H1 (cell line): ENCODE results near the gene LYZL4.

Experiments used
- CHD2 ChIP-seq: IDR thresholded peaks from 2 replicates; pipeline ENCODE4 v1.6.1; 2012; ENCODE audit warnings: low read length, improper control_type of control experiment
- CREB1 ChIP-seq: IDR thresholded peaks from 2 replicates; pipeline ENCODE4 v1.6.1; 2012; ENCODE audit warnings: inconsistent platforms
- EP300 ChIP-seq, 2 experiments: IDR thresholded peaks; 1 replicate in 1 of 2; 2 replicates in 1 of 2; pipeline ENCODE4 v1.6.1; 2011 to 2012; ENCODE audit warnings: low read depth in 2 of 2, low read length in 2 of 2, mild to moderate bottlenecking in 2 of 2, borderline replicate concordance in 1 of 2, inconsistent platforms in 1 of 2, moderate library complexity in 1 of 2
- EZH2 ChIP-seq: fragments of 200-600 bp; sonication (generic); IDR thresholded peaks from 2 replicates; pipeline ENCODE4 v1.7.1; 2012; ENCODE audit warnings: low read depth, mild to moderate bottlenecking, moderate library complexity, low read length, inconsistent platforms; ENCODE audit not compliant: severe bottlenecking
- POLR2A ChIP-seq, 2 experiments: IDR thresholded peaks; 1 replicate in 1 of 2; 2 replicates in 1 of 2; pipeline ENCODE4 v1.6.1; 2011; ENCODE audit warnings: low read depth in 2 of 2, low read length in 2 of 2, mild to moderate bottlenecking in 2 of 2; ENCODE audit errors: control extremely low read depth in 1 of 2
- RAD21 ChIP-seq, 2 experiments: IDR thresholded peaks in 1 of 2; conservative IDR thresholded peaks in 1 of 2; 2 replicates each; pipeline ENCODE4 v1.6.1; 2011; ENCODE audit warnings: low read depth in 2 of 2, low read length in 2 of 2, improper control_type of control experiment in 1 of 2, inconsistent platforms in 1 of 2, mild to moderate bottlenecking in 1 of 2, moderate library complexity in 1 of 2
- RBBP5 ChIP-seq: IDR thresholded peaks from 2 replicates; pipeline ENCODE4 v1.7.1; 2012; ENCODE audit warnings: low read depth, mild to moderate bottlenecking, inconsistent platforms, low read length, moderate library complexity, borderline replicate concordance
- RFX5 ChIP-seq: IDR thresholded peaks from 2 replicates; pipeline ENCODE4 v1.6.1; 2011; ENCODE audit warnings: low read depth, low read length, improper control_type of control experiment, borderline replicate concordance
- SP1 ChIP-seq: IDR thresholded peaks from 2 replicates; pipeline ENCODE4 v1.6.1; 2011; ENCODE audit warnings: low read depth, low read length
- TAF1 ChIP-seq: IDR thresholded peaks from 2 replicates; pipeline ENCODE4 v1.6.1; 2011; ENCODE audit warnings: mild to moderate bottlenecking, low read depth, low read length
- ZNF274 ChIP-seq: IDR thresholded peaks from 2 replicates; pipeline ENCODE4 v1.7.0; 2012; ENCODE audit warnings: low read length, borderline replicate concordance; ENCODE audit errors: extremely low read depth
- TF ChIP-seq, protein P1 (sequence below), 3 experiments: IDR thresholded peaks; 1 replicate in 2 of 3; 2 replicates in 1 of 3; pipeline versions ENCODE4 v1.5.1 to v1.6.1; 2011; ENCODE audit warnings: low read length in 3 of 3, mild to moderate bottlenecking in 3 of 3, inconsistent platforms in 2 of 3, low read depth in 1 of 3, moderate library complexity in 1 of 3; ENCODE audit not compliant: insufficient read depth in 1 of 3; ENCODE audit errors: control extremely low read depth in 1 of 3
- TF ChIP-seq, protein P2 (sequence below): IDR thresholded peaks from 2 replicates; pipeline ENCODE4 v1.6.1; 2012; ENCODE audit warnings: inconsistent platforms
- TF ChIP-seq, protein P3 (sequence below): fragments of 300-600 bp; sonication (generic); IDR thresholded peaks from 2 replicates; pipeline ENCODE4 v1.7.1; 2012; ENCODE audit warnings: low read length, moderate library complexity, mild to moderate bottlenecking, inconsistent platforms; ENCODE audit not compliant: insufficient replicate concordance

DNA sequence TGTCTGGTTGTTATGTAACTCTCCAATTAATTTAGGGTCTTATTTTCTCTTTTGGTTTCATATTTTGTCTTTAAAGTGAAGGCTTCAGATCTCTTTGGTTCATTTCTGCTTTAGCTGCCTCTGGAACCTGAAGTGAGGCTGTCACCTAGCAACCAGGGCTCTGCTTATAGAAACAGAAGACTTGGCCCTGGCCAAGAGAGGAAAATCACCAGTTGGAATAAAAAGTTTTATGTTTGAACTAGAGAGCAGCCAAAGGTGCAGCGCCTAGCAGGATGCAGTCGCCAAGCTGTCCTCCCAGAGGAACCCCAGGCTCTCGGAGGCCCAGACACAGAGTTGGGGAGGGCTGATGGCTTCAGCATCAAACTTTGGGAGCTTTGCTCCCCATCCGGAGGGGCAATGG, 41.1 kb downstream of the LYZL4 start:
- TF ChIP-seq, protein P1, sequence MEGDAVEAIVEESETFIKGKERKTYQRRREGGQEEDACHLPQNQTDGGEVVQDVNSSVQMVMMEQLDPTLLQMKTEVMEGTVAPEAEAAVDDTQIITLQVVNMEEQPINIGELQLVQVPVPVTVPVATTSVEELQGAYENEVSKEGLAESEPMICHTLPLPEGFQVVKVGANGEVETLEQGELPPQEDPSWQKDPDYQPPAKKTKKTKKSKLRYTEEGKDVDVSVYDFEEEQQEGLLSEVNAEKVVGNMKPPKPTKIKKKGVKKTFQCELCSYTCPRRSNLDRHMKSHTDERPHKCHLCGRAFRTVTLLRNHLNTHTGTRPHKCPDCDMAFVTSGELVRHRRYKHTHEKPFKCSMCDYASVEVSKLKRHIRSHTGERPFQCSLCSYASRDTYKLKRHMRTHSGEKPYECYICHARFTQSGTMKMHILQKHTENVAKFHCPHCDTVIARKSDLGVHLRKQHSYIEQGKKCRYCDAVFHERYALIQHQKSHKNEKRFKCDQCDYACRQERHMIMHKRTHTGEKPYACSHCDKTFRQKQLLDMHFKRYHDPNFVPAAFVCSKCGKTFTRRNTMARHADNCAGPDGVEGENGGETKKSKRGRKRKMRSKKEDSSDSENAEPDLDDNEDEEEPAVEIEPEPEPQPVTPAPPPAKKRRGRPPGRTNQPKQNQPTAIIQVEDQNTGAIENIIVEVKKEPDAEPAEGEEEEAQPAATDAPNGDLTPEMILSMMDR (IDR thresholded peaks at IDR 0.05; ENCODE audit: control extremely low read depth in 1 of 3, insufficient read depth in 1 of 3, low read depth in 1 of 3, low read length in 3 of 3): no peak
- TF ChIP-seq SP1 (no peak), EP300 (IDR thresholded peaks at IDR 0.05; ENCODE audit: borderline replicate concordance in 1 of 2, low read depth in 2 of 2, low read length in 2 of 2) (no peak), TAF1 (no peak), POLR2A (IDR thresholded peaks at IDR 0.05; ENCODE audit: control extremely low read depth in 1 of 2, low read depth in 2 of 2, low read length in 2 of 2) (no peak), CHD2 (no peak), RBBP5 (no peak), EZH2 (no peak), RFX5 (no peak), ZNF274 (no peak), RAD21 (IDR thresholded peaks at IDR 0.05 in 1 of 2, conservative IDR thresholded peaks at IDR 0.05 in 1 of 2; ENCODE audit: low read depth in 2 of 2, low read length in 2 of 2) (no peak), CREB1 (no peak)
- TF ChIP-seq, protein P2, sequence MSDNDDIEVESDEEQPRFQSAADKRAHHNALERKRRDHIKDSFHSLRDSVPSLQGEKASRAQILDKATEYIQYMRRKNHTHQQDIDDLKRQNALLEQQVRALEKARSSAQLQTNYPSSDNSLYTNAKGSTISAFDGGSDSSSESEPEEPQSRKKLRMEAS: no peak
- TF ChIP-seq, protein P3, sequence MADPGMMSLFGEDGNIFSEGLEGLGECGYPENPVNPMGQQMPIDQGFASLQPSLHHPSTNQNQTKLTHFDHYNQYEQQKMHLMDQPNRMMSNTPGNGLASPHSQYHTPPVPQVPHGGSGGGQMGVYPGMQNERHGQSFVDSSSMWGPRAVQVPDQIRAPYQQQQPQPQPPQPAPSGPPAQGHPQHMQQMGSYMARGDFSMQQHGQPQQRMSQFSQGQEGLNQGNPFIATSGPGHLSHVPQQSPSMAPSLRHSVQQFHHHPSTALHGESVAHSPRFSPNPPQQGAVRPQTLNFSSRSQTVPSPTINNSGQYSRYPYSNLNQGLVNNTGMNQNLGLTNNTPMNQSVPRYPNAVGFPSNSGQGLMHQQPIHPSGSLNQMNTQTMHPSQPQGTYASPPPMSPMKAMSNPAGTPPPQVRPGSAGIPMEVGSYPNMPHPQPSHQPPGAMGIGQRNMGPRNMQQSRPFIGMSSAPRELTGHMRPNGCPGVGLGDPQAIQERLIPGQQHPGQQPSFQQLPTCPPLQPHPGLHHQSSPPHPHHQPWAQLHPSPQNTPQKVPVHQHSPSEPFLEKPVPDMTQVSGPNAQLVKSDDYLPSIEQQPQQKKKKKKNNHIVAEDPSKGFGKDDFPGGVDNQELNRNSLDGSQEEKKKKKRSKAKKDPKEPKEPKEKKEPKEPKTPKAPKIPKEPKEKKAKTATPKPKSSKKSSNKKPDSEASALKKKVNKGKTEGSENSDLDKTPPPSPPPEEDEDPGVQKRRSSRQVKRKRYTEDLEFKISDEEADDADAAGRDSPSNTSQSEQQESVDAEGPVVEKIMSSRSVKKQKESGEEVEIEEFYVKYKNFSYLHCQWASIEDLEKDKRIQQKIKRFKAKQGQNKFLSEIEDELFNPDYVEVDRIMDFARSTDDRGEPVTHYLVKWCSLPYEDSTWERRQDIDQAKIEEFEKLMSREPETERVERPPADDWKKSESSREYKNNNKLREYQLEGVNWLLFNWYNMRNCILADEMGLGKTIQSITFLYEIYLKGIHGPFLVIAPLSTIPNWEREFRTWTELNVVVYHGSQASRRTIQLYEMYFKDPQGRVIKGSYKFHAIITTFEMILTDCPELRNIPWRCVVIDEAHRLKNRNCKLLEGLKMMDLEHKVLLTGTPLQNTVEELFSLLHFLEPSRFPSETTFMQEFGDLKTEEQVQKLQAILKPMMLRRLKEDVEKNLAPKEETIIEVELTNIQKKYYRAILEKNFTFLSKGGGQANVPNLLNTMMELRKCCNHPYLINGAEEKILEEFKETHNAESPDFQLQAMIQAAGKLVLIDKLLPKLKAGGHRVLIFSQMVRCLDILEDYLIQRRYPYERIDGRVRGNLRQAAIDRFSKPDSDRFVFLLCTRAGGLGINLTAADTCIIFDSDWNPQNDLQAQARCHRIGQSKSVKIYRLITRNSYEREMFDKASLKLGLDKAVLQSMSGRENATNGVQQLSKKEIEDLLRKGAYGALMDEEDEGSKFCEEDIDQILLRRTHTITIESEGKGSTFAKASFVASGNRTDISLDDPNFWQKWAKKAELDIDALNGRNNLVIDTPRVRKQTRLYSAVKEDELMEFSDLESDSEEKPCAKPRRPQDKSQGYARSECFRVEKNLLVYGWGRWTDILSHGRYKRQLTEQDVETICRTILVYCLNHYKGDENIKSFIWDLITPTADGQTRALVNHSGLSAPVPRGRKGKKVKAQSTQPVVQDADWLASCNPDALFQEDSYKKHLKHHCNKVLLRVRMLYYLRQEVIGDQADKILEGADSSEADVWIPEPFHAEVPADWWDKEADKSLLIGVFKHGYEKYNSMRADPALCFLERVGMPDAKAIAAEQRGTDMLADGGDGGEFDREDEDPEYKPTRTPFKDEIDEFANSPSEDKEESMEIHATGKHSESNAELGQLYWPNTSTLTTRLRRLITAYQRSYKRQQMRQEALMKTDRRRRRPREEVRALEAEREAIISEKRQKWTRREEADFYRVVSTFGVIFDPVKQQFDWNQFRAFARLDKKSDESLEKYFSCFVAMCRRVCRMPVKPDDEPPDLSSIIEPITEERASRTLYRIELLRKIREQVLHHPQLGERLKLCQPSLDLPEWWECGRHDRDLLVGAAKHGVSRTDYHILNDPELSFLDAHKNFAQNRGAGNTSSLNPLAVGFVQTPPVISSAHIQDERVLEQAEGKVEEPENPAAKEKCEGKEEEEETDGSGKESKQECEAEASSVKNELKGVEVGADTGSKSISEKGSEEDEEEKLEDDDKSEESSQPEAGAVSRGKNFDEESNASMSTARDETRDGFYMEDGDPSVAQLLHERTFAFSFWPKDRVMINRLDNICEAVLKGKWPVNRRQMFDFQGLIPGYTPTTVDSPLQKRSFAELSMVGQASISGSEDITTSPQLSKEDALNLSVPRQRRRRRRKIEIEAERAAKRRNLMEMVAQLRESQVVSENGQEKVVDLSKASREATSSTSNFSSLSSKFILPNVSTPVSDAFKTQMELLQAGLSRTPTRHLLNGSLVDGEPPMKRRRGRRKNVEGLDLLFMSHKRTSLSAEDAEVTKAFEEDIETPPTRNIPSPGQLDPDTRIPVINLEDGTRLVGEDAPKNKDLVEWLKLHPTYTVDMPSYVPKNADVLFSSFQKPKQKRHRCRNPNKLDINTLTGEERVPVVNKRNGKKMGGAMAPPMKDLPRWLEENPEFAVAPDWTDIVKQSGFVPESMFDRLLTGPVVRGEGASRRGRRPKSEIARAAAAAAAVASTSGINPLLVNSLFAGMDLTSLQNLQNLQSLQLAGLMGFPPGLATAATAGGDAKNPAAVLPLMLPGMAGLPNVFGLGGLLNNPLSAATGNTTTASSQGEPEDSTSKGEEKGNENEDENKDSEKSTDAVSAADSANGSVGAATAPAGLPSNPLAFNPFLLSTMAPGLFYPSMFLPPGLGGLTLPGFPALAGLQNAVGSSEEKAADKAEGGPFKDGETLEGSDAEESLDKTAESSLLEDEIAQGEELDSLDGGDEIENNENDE: no peak
